K562 (cell line): Measurements from ENCODE around the gene CAMK2A. TPM values are rescaled to one million over a fixed set of nuclear protein-coding genes. Genes with fewer than 3 reads are reported as not detected.

ENCODE experiments used
- ATAC-seq: fragments of 200-7000 bp; cut with Tn5 transposase; 3 replicates; pipeline ENCODE4 v1.9.1; 2020; ENCODE audit warnings: moderate library complexity
- BruUV-seq: library from RNA; stranded (reverse); fragments of 400-500 nt; replicated peaks from 2 replicates; lab custom pipeline; 2021; lab: Mats Ljungman, UMichigan
- CTCF ChIA-PET: fragments of 300-600 bp; formaldehyde crosslinking; extraction: SDS; loops from one replicate; lab custom pipeline; 2021; ENCODE audit warnings: low intra/inter-chr PET ratio; lab: Yijun Ruan, JAX
- POLR2A ChIA-PET: fragments of 300-600, 350-650 bp; sonication (Branson Sonifier 250); formaldehyde crosslinking; extraction: SDS; loops from one replicate; lab custom pipeline; 2021; ENCODE audit warnings: antibody characterized with exemption, inconsistent platforms; lab: Yijun Ruan, JAX
- DNase-seq, 4 experiments: peaks; one replicate each; pipeline versions ENCODE4 v3.0.0 to v3.0.0-alpha.2; 2011 to 2018; ENCODE audit warnings: low spot score in 3 of 4, mixed read lengths in 3 of 4; ENCODE audit errors: extremely low read depth in 1 of 4
- FAIRE-seq: peaks from 2 replicates; lab custom pipeline; 2011; peaks lifted over from hg19 to GRCh38; lab: Jason Lieb, UNC
- H2AFZ ChIP-seq: 2 replicates; pipeline ENCODE4 v1.6.0; 2011; ENCODE audit warnings: low read depth, low read length, control low read depth, inconsistent platforms
- H3K27ac ChIP-seq: fragments of 200-600 bp; 3 replicates; pipeline ENCODE4 v1.8.0; 2011; ENCODE audit warnings: low read depth, mild to moderate bottlenecking, control low read depth, inconsistent platforms, low read length, moderate library complexity, mixed read lengths; ENCODE audit errors: extremely low read depth
- H3K27me3 ChIP-seq, 2 experiments: fragments of 300-600 bp in 1 of 2; 2 replicates in 1 of 2; 3 replicates in 1 of 2; pipeline versions ENCODE4 v1.6.0 to v1.8.0; 2011; ENCODE audit warnings: inconsistent platforms in 2 of 2, low read length in 2 of 2, mild to moderate bottlenecking in 1 of 2, mixed read lengths in 1 of 2, moderate library complexity in 1 of 2; ENCODE audit not compliant: control insufficient read depth in 2 of 2, insufficient read depth in 2 of 2
- H3K36me3 ChIP-seq: fragments of 300-600 bp; 3 replicates; pipeline ENCODE4 v1.8.0; 2011; ENCODE audit warnings: mild to moderate bottlenecking, low read length, inconsistent platforms; ENCODE audit not compliant: control insufficient read depth, insufficient read depth
- H3K4me1 ChIP-seq, 2 experiments: fragments of 200-600 bp in 1 of 2; replicated peaks in 1 of 2; 2 replicates in 1 of 2; 3 replicates in 1 of 2; pipeline versions ENCODE4 v1.5.1 to v1.8.0; 2011; ENCODE audit warnings: inconsistent platforms in 2 of 2, low read length in 2 of 2, mild to moderate bottlenecking in 1 of 2, mixed read lengths in 1 of 2, moderate library complexity in 1 of 2; ENCODE audit not compliant: control insufficient read depth in 2 of 2, insufficient read depth in 2 of 2
- H3K4me2 ChIP-seq: 2 replicates; pipeline ENCODE4 v1.6.1; 2011; ENCODE audit warnings: low read length, control low read depth, inconsistent platforms, mixed read lengths; ENCODE audit not compliant: insufficient read depth
- H3K4me3 ChIP-seq: fragments of 200-600 bp; sonication (generic), shearing (Covaris generic); 2 replicates; pipeline ENCODE4 v1.5.1; 2016; ENCODE audit warnings: control low read depth, inconsistent platforms
- H3K79me2 ChIP-seq: fragments of 200-600 bp; 3 replicates; pipeline ENCODE4 v1.8.0; 2011; ENCODE audit warnings: low read length, inconsistent platforms; ENCODE audit not compliant: control insufficient read depth, insufficient read depth
- H3K9ac ChIP-seq, 2 experiments: 2 replicates each; pipeline versions ENCODE4 v1.6.0 to v1.6.1; 2011; ENCODE audit warnings: low read depth in 2 of 2, low read length in 2 of 2, control low read depth in 1 of 2, inconsistent platforms in 1 of 2, mild to moderate bottlenecking in 1 of 2, mixed read lengths in 1 of 2; ENCODE audit not compliant: insufficient read depth in 1 of 2
- H3K9me1 ChIP-seq: one replicate; pipeline ENCODE4 v1.6.0; 2011; ENCODE audit warnings: inconsistent platforms, mild to moderate bottlenecking, low read length, moderate library complexity; ENCODE audit not compliant: control insufficient read depth, insufficient read depth
- H3K9me3 ChIP-seq: replicated peaks from 2 replicates; pipeline ENCODE4 v1.5.1; 2011; ENCODE audit warnings: low read depth, low read length, inconsistent platforms; ENCODE audit not compliant: control insufficient read depth, insufficient read depth
- H4K20me1 ChIP-seq: replicated peaks from 2 replicates; pipeline ENCODE4 v1.6.1; 2011; ENCODE audit warnings: low read length, inconsistent platforms, mixed read lengths; ENCODE audit not compliant: control insufficient read depth, insufficient read depth
- CTCF ChIP-seq, 3 experiments: IDR thresholded peaks in 2 of 3; conservative IDR thresholded peaks in 1 of 3; 2 replicates each; pipeline ENCODE4 v1.5.1; 2011 to 2012; ENCODE audit warnings: low read length in 3 of 3, mild to moderate bottlenecking in 3 of 3, control low read depth in 2 of 3, improper control_type of control experiment in 1 of 3, inconsistent platforms in 1 of 3, low read depth in 1 of 3, mixed read lengths in 1 of 3, moderate library complexity in 1 of 3; ENCODE audit not compliant: insufficient read depth in 2 of 3
- SFPQ ChIP-seq: fragments of 200-400 bp; formaldehyde crosslinking; IDR thresholded peaks from 2 replicates; pipeline ENCODE4 v1.6.1; 2017; ENCODE audit warnings: mild to moderate bottlenecking, low read depth, low read length, moderate library complexity
- TAF15 ChIP-seq: fragments of 200-400 bp; formaldehyde crosslinking; IDR thresholded peaks from 2 replicates; pipeline ENCODE4 v1.6.1; 2017; ENCODE audit warnings: mild to moderate bottlenecking, low read depth, low read length, moderate library complexity
- TCF7L2 ChIP-seq: fragments of 150-350 bp; IDR thresholded peaks from 2 replicates; pipeline ENCODE4 v1.6.1; 2016; ENCODE audit warnings: low read depth, mild to moderate bottlenecking, low read length, moderate library complexity
- ZBTB17 ChIP-seq: fragments of 450-650 bp; formaldehyde crosslinking; IDR thresholded peaks from 2 replicates; pipeline ENCODE4 v1.4.0; 2020; ENCODE audit warnings: mild to moderate bottlenecking
- ZFP1 ChIP-seq: fragments of 450-650 bp; formaldehyde crosslinking; IDR thresholded peaks from 2 replicates; pipeline ENCODE4 v1.4.0; 2020; ENCODE audit warnings: mild to moderate bottlenecking, mixed read lengths
- ZFP36 ChIP-seq: fragments of 150-350 bp; IDR thresholded peaks from 2 replicates; pipeline ENCODE4 v1.6.1; 2018; ENCODE audit warnings: low read length, low read depth; ENCODE audit not compliant: partially characterized antibody
- ZNF12 ChIP-seq: sonication (generic); formaldehyde crosslinking; IDR thresholded peaks from 2 replicates; pipeline ENCODE4 v1.4.0; 2020; ENCODE audit warnings: mild to moderate bottlenecking, missing genetic modification reagents
- WGBS: fragments of 100-300 bp; shearing (Covaris generic); methylation state at CpG from one replicate; pipeline ENCODE4 v1.1.6; 2016; ENCODE audit warnings: low coverage, mixed read lengths; ENCODE audit not compliant: insufficient coverage; ENCODE audit errors: missing lambda C conversion rate; 5-methylcytosine and 5-hydroxymethylcytosine counted together
- in situ Hi-C: fragments of 300-500 bp; cut with MboI; formaldehyde crosslinking; loops from 4 replicates; pipeline ENCODE4 v1.15.0; 2018; ENCODE audit warnings: inconsistent platforms, mixed read lengths
- intact Hi-C: fragments of 100-400 bp; cut with micrococcal nuclease; formaldehyde crosslinking; loops from 2 replicates; pipeline ENCODE4 v1.14.2; 2022
- polyA plus RNA-seq, 8 experiments: library from polyadenylated mRNA; depleted of rRNA in 4 of 8; stranded (reverse) in 5 of 8; unstranded in 3 of 8; fragments of >200 nt; fragmentation: Nextera tagmentation in 2 of 8; fragmentation: Illumina TruSeq in 1 of 8; extraction: Ambion mirVana in 2 of 8; extraction: Trizol in 1 of 8; gene quantifications; 2 replicates each; pipeline versions ENCODE4 v1.2.1 to v1.2.3, GENCODE V29; 2011 to 2014; ENCODE audit warnings: inconsistent platforms in 1 of 8, missing spikeins in 1 of 8
- total RNA-seq, 7 experiments: library from RNA; depleted of rRNA in 6 of 7; stranded (reverse); fragments of >200 nt in 6 of 7; fragmentation: Illumina TruSeq in 2 of 7; extraction: Trizol in 2 of 7; gene quantifications; 2 replicates each; pipeline versions ENCODE4 v1.2.1 to v1.2.3, GENCODE V29; 2011 to 2021; ENCODE audit warnings: low replicate concordance in 1 of 7

CAMK2A gene
- total and polyA plus RNA-seq, 9 of the 15 experiments (the other 6 are each of a cell fraction or from before 2014, with no cell fraction given), result 0.01 to 0.18 (median 0.04) TPM; not detected in 6

- DNase-seq (no peak), FAIRE-seq (no peak), ATAC-seq (no peak)
- TF ChIP-seq ZFP1 (CRISPR knock-in tag), result no peak
- peak; percentile 43 for TF ChIP-seq ZFP36
- TF ChIP-seq CTCF (IDR thresholded peaks at IDR 0.05 in 2 of 3, conservative IDR thresholded peaks at IDR 0.05 in 1 of 3; ENCODE audit: insufficient read depth in 2 of 3, low read depth in 1 of 3, low read length in 3 of 3), result 0 out of 6 replicates have a peak, but pooled peaks of 1 of the 3 experiments have one; percentile 3
- TF ChIP-seq TCF7L2, result no peak
- no peak for TF ChIP-seq SFPQ
- no peak for TF ChIP-seq TAF15
- no peak for TF ChIP-seq ZBTB17 (CRISPR knock-in tag)
- no peak for TF ChIP-seq ZNF12 (CRISPR knock-in tag)
- no peak overlapping the region for H3K27ac ChIP-seq
- H3K4me3 ChIP-seq, result no peak overlapping the region
- H3K9ac ChIP-seq, result peak overlapping the region in 1 of 2 experiments; percentile 29; a peak in 1 of 4 replicates
- H3K4me2 ChIP-seq, result no peak overlapping the region
- H3K79me2 ChIP-seq, result no peaks in the 10 kb centered on the region
- no peak overlapping the region for H2AFZ ChIP-seq
- BruUV-seq, result no TSS peak
- 5% methylated on average over 5 of the region's 6 CpGs for WGBS
- no peaks in the 10 kb centered on the region for H3K9me3 ChIP-seq
- no peaks in the 10 kb centered on the region for H3K9me1 ChIP-seq
- ChIA-PET POLR2A (interaction anchor here (0.9 to 2.3 kb wide), 3 partner anchors 13 to 87 kb away, joined by 3 to 6 read pairs (median 3); no protein-coding TSS in a partner anchor), CTCF (no interaction called here)
- peaks cover 20 to 71% of the 10 kb centered on the region in 2 experiments for H3K27me3 ChIP-seq
- in situ Hi-C loops, result no loop called here
- no peaks in the 10 kb centered on the region for H3K36me3 ChIP-seq
- peaks cover 7% of the 10 kb centered on the region for H4K20me1 ChIP-seq
- peaks cover 0 to 8% of the 10 kb centered on the region in 2 experiments; a peak in 1 of 5 replicates for H3K4me1 ChIP-seq
- intact Hi-C loops, result no loop called here
These were observed 83.3 kb downstream of the CAMK2A start for GRCh38 chr5:150206098-150206778.
